ENCODE measurements around the gene APBB2.

The APBB2 gene

DNA sequence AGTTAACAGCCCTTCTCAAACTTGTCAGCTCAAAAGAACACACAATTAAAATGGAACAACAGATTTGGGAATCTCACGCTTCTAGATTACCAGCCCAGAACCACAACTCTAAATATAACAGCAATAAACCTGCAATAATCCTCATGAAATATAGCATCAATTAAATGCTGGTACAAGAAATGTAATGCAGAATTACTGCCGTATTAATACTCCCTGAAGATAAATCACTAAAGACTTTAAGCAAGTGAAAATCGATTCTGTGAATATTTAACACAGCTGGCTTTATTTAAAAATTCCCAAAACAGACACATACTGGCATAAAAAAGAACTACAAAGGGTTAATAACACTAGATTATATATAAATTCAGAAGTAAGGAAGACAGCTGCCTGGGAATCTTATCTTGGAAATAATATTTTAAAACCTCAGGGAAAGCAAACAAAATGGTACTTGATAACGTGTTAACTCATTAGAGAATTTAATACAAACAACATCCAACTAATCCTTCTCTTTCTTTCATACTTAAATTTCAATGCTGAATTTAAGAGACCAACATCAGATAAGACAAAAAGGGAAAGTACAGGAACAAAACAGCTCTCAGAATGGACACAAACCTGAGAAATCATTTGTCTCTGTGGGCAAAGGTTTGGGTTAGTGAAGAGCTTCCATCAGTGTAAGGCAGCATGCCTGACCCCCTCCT, 34.7 kb downstream of the APBB2 start:
- TF ChIP-seq, protein P1, sequence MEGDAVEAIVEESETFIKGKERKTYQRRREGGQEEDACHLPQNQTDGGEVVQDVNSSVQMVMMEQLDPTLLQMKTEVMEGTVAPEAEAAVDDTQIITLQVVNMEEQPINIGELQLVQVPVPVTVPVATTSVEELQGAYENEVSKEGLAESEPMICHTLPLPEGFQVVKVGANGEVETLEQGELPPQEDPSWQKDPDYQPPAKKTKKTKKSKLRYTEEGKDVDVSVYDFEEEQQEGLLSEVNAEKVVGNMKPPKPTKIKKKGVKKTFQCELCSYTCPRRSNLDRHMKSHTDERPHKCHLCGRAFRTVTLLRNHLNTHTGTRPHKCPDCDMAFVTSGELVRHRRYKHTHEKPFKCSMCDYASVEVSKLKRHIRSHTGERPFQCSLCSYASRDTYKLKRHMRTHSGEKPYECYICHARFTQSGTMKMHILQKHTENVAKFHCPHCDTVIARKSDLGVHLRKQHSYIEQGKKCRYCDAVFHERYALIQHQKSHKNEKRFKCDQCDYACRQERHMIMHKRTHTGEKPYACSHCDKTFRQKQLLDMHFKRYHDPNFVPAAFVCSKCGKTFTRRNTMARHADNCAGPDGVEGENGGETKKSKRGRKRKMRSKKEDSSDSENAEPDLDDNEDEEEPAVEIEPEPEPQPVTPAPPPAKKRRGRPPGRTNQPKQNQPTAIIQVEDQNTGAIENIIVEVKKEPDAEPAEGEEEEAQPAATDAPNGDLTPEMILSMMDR (IDR thresholded peaks at IDR 0.05; ENCODE audit: low read depth, low read length), result no peak
- H3K4me3 ChIP-seq (ENCODE audit: low read depth, low read length), result no peak overlapping the region

DNA sequence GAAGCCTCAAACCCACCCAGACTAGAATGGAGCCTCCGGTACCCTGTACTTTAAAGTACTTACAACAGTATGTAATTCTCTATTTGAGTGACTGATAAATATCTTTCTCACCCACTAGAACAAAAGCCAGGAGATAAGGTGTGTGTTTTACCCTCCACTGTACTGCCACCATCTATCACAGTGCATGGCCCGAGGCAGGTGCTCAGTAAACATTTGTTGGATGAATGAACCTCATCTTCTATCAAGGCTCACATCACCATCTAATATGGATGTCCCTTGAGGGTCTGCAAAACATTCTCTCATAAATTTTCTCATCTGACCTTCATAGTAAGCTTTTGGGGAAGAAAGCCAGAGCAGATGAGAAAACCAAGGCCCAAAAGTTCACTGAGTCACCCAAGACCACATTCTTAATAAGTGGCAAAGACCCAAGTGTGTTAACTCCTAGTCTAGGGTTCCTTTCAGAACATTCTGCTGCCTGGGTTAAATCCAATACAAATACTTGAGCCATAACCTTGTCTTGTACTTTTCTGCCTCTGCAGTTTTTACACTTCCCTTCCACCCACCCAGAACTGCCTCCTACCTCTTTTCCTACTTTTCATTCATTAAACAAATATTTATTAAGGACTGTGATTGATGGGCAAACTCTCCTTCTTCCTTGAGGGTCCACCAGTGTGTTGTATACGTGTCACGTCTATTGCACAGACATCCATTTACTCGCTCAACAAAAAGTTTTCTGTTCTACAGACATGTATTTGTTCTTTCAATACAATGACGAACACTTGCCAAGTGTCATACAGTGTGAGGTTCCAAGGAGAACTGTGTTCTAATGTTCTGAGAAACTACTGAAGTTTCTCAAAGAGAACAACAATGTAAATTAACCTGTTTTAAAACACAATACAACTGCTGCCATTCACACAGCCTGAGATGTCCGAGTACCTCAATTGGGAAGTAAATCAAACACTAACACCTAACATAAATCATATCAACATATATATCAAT, 35.7 kb downstream of the APBB2 start:
- TF ChIP-seq, protein P1 (IDR thresholded peaks at IDR 0.05; ENCODE audit: low read depth, low read length), result no peak
- H3K4me3 ChIP-seq (ENCODE audit: low read depth, low read length), result no peak overlapping the region

DNA sequence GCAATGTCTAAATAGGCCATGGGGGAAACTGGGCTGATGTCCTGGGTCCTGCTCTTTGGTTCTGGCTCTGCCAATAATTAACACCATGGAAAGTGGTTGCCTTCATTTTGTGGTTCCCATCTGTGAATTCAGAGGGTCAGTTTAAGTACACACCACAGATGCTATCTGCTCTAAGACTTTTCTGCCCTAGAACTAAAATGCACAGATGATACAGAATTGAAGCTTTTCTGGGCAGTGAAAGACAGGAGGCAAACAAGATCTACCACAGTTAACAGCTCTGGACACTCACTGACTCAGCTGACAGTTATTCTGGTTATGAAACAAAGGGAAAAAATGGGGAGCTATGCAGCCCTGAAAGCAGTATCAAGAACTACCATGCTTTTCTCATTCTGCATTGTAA, 37.3 kb downstream of the APBB2 start:
- TF ChIP-seq, protein P1 (IDR thresholded peaks at IDR 0.05; ENCODE audit: low read depth, low read length), result no peak
- H3K4me3 ChIP-seq (ENCODE audit: low read depth, low read length), result 0 out of 2 replicates have a peak overlapping the region, but pooled peaks have one; percentile 15

DNA sequence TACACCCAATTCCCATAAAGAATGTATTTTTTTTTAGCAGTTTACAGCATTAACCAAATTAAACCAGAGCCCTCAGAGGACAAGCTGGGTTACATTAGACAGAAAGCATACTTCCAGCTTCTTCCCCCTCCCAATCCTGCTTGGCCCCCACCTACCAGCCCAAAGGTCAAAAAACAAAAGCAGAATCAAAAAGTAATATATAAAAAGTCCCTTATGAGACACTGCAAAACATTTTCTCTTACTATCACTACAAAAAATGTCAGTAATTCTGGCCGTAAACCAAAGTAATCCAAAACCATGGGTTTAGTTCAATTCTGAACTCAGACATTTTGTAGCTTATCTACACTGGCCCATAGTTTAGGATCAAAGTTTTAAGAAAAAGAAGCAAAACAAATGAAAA, 38.0 kb downstream of the APBB2 start:
- 0 out of 2 replicates have a peak overlapping the region, but pooled peaks have one; percentile 8 for H3K4me3 ChIP-seq (ENCODE audit: low read depth, low read length)
- TF ChIP-seq, protein P1 (IDR thresholded peaks at IDR 0.05; ENCODE audit: low read depth, low read length), result no peak

DNA sequence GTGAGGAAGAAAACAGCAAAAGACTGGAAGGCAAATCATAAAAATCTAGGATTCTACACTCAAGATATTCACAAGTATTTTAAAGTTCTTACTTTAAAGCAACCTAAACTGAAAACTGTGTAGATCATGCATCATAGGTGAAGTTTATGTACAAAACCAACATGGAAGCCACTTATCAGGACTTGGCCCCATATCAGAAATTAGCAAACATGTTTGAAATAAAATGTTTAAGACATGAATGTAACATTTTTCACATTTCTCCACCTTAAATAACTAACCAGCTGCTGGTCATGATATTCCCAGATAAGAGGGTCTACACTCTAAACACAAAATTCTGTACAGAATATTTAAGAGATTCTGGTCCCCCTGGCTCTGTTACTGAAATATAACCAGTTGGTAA, 38.5 kb downstream of the APBB2 start:
- 0 out of 2 replicates have a peak overlapping the region, but pooled peaks have one; percentile 8 for H3K4me3 ChIP-seq (ENCODE audit: low read depth, low read length)
- TF ChIP-seq, protein P1 (IDR thresholded peaks at IDR 0.05; ENCODE audit: low read depth, low read length), result no peak

DNA sequence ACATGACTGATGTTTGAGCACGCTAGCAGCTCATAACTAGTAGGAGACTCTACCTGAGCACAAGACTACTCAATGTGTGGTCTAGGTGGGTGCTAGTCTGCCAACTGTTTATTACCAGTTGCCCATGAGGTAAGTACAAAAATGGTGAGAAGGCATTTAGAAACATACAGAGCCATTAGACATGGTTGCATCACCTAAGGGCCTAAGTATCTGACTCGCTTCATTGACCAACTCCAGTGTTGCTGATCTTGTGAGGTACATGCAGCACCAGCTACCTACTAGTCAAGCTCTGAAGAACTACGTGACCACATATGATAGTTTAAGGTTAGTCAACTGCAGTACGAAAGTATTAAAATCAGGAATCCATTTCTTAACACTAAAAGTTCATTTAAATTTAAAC, 39.9 kb downstream of the APBB2 start:
- H3K4me3 ChIP-seq (ENCODE audit: low read depth, low read length), result no peak overlapping the region
- TF ChIP-seq, protein P1 (IDR thresholded peaks at IDR 0.05; ENCODE audit: low read depth, low read length), result no peak

Data from WI38 (cell line).